IPS-20b (cell line): ENCODE data around the gene LUZP1.

ENCODE experiments used
- H3K27ac ChIP-seq: one replicate; pipeline ENCODE4 v1.5.1; 2013; ENCODE audit warnings: low read length
- H3K27me3 ChIP-seq: 2 replicates; pipeline ENCODE4 v1.6.1; 2013; ENCODE audit warnings: mild to moderate bottlenecking, low read length, inconsistent platforms; ENCODE audit not compliant: insufficient read depth
- H3K36me3 ChIP-seq: 2 replicates; pipeline ENCODE4 v1.6.1; 2013; ENCODE audit warnings: low read depth, mild to moderate bottlenecking, inconsistent platforms, low read length, moderate library complexity; ENCODE audit not compliant: insufficient read depth
- H3K4me1 ChIP-seq: 2 replicates; pipeline ENCODE4 v1.6.1; 2013; ENCODE audit warnings: mild to moderate bottlenecking, control low read depth, inconsistent platforms, low read length, moderate library complexity; ENCODE audit not compliant: insufficient read depth
- H3K4me3 ChIP-seq: 2 replicates; pipeline ENCODE4 v1.5.1; 2013; ENCODE audit warnings: mild to moderate bottlenecking, low read length, inconsistent platforms
- H3K9ac ChIP-seq: 2 replicates; pipeline ENCODE4 v1.6.1; 2013; ENCODE audit warnings: low read depth, mild to moderate bottlenecking, inconsistent platforms, low read length, moderate library complexity
- H3K9me3 ChIP-seq: 2 replicates; pipeline ENCODE4 v1.6.1; 2013; ENCODE audit warnings: mild to moderate bottlenecking, low read depth, low read length, inconsistent platforms; ENCODE audit not compliant: insufficient read depth

Gene LUZP1

GRCh38 chr1:23185381-23185780 lies 16.7 kb upstream of the LUZP1 start:
- no peak overlapping the region for H3K27ac ChIP-seq
- H3K36me3 ChIP-seq, result no peaks in the 10 kb centered on the region
- no peaks in the 10 kb centered on the region for H3K4me1 ChIP-seq
- H3K4me3 ChIP-seq, result no peak overlapping the region
- no peaks in the 10 kb centered on the region for H3K9me3 ChIP-seq
- H3K9ac ChIP-seq, result no peak overlapping the region
- peaks cover 7% of the 10 kb centered on the region; the same call in 1 of the 2 replicates for H3K27me3 ChIP-seq

GRCh38 chr1:23184212-23184934 lies 15.7 kb upstream of the LUZP1 start:
- Histone ChIP-seq H3K36me3 (no peaks in the 10 kb centered on the region), H3K27ac (no peak overlapping the region), H3K9ac (no peak overlapping the region), H3K27me3 (peaks cover 10% of the 10 kb centered on the region), H3K9me3 (no peaks in the 10 kb centered on the region), H3K4me1 (no peaks in the 10 kb centered on the region), H3K4me3 (no peak overlapping the region)

GRCh38 chr1:23179862-23180261 lies 11.2 kb upstream of the LUZP1 start:
- no peak overlapping the region for H3K27ac ChIP-seq
- H3K36me3 ChIP-seq, result no peaks in the 10 kb centered on the region
- H3K9ac ChIP-seq, result no peak overlapping the region
- H3K27me3 ChIP-seq, result peaks cover 46% of the 10 kb centered on the region
- H3K9me3 ChIP-seq, result no peaks in the 10 kb centered on the region
- no peaks in the 10 kb centered on the region for H3K4me1 ChIP-seq
- H3K4me3 ChIP-seq, result no peak overlapping the region

- Histone ChIP-seq H3K27me3 (peaks cover 43% of the 10 kb centered on the region), H3K9ac (no peak overlapping the region), H3K27ac (no peak overlapping the region), H3K36me3 (no peaks in the 10 kb centered on the region), H3K4me1 (no peaks in the 10 kb centered on the region), H3K4me3 (no peak overlapping the region), H3K9me3 (no peaks in the 10 kb centered on the region)
Measured at GRCh38 chr1:23178950-23179349, 10.3 kb upstream of the LUZP1 start.

GRCh38 chr1:23178414-23178813 lies 9.8 kb upstream of the LUZP1 start:
- peak overlapping the region; percentile 67 for H3K4me3 ChIP-seq

GRCh38 chr1:23177438-23178380 lies 9.1 kb upstream of the LUZP1 start:
- Histone ChIP-seq H3K36me3 (no peaks in the 10 kb centered on the region), H3K9ac (peak overlapping the region; percentile 19; the same call in 1 of the 2 replicates), H3K4me3 (peak overlapping the region; percentile 67), H3K4me1 (no peaks in the 10 kb centered on the region), H3K27ac (no peak overlapping the region), H3K9me3 (no peaks in the 10 kb centered on the region), H3K27me3 (peaks cover 41% of the 10 kb centered on the region)

More at GRCh38 chr1:23178414-23178813, 9.8 kb upstream of the LUZP1 start:
- Histone ChIP-seq H3K27me3 (peaks cover 41% of the 10 kb centered on the region), H3K9me3 (no peaks in the 10 kb centered on the region), H3K27ac (no peak overlapping the region), H3K36me3 (no peaks in the 10 kb centered on the region), H3K4me1 (no peaks in the 10 kb centered on the region), H3K9ac (no peak overlapping the region)

- Histone ChIP-seq H3K4me3 (peak overlapping the region; percentile 67; the same call in 1 of the 2 replicates), H3K27ac (no peak overlapping the region), H3K4me1 (no peaks in the 10 kb centered on the region), H3K9ac (no peak overlapping the region), H3K36me3 (no peaks in the 10 kb centered on the region), H3K9me3 (no peaks in the 10 kb centered on the region), H3K27me3 (peaks cover 41% of the 10 kb centered on the region)
Measured at GRCh38 chr1:23177031-23177430, 8.4 kb upstream of the LUZP1 start.

- peaks cover 40% of the 10 kb centered on the region for H3K27me3 ChIP-seq
- no peak overlapping the region for H3K4me3 ChIP-seq
- H3K9me3 ChIP-seq, result no peaks in the 10 kb centered on the region
- H3K27ac ChIP-seq, result no peak overlapping the region
- H3K36me3 ChIP-seq, result no peaks in the 10 kb centered on the region
- H3K4me1 ChIP-seq, result no peaks in the 10 kb centered on the region
- no peak overlapping the region for H3K9ac ChIP-seq
Measured at GRCh38 chr1:23174426-23175110, 5.9 kb upstream of the LUZP1 start.

- Histone ChIP-seq H3K9ac (no peak overlapping the region), H3K4me1 (peaks cover 4% of the 10 kb centered on the region; the same call in 1 of the 2 replicates), H3K27me3 (peaks cover 7% of the 10 kb centered on the region), H3K9me3 (no peaks in the 10 kb centered on the region), H3K4me3 (no peak overlapping the region), H3K27ac (no peak overlapping the region), H3K36me3 (no peaks in the 10 kb centered on the region)
Measured at GRCh38 chr1:23171181-23171755, 2.6 kb upstream of the LUZP1 start.

- Histone ChIP-seq H3K27me3 (peaks cover 2% of the 10 kb centered on the region; the same call in 1 of the 2 replicates), H3K36me3 (no peaks in the 10 kb centered on the region), H3K9me3 (no peaks in the 10 kb centered on the region), H3K27ac (no peak overlapping the region), H3K9ac (no peak overlapping the region), H3K4me1 (peaks cover 4% of the 10 kb centered on the region; the same call in 1 of the 2 replicates), H3K4me3 (no peak overlapping the region)
Measured at GRCh38 chr1:23169727-23170335, 1.2 kb upstream of the LUZP1 start.

- Histone ChIP-seq H3K36me3 (no peaks in the 10 kb centered on the region), H3K9me3 (no peaks in the 10 kb centered on the region), H3K9ac (peak overlapping the region; percentile 41; the same call in 1 of the 2 replicates), H3K27me3 (no peaks in the 10 kb centered on the region), H3K27ac (no peak overlapping the region), H3K4me1 (peaks cover 4% of the 10 kb centered on the region; the same call in 1 of the 2 replicates), H3K4me3 (peak overlapping the region; percentile 90; the same call in 1 of the 2 replicates)
Measured at GRCh38 chr1:23169195-23169575, 529 bp upstream of the LUZP1 start.
